ENCODE results near the gene CFLAR. TPM values are rescaled to one million over a fixed set of nuclear protein-coding genes. Genes with fewer than 3 reads are reported as not detected.

CFLAR gene
- total and polyA plus RNA-seq, 9 of the 15 experiments (the other 6 are each of a cell fraction or from before 2014, with no cell fraction given) = 27.5 to 102 (median 54.0) TPM

DNA sequence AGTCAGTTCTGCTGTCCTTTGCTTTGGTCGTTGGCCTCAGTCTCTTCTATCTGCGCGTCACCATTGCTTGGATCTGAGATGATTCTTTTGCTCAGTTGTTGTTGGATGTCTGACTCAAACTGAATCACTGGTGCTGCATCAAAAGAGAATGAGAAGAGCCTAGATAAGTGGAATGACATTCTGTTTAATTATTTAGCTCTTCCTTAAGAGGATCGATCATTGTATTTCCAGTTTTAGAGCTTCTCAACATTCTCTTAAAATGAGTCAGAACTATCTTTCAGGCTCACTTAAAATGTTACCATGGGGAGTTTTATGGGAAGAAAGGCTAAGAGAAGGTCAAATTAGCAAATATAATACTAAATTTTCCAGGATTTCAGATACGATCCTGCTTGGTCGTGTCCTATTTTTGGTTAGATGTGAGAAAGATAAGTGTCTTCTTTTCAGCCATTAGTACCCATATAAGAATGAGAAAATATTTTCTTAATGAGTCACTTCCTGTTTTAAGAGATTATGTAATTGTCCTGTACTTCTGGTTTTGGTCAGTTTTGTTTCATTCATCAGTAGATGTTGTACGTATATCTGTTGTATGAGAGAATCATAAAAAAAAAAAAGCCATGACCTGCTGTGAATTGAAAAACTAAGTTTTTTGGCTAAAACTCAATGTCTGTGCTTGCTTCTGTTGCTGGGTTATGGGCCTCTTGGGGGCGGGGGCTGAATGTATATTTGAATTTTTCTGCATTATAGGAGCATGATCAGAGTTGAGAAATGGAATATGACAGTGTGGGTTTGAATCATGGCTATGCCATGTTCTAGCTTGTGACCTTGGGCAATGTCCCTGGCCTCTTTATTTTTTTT, 35.4 kb downstream of the CFLAR start (continued):
- TF ChIP-seq ZSCAN32 (CRISPR knock-in tag; IDR thresholded peaks at IDR 0.05) (no peak), TEAD4 (IDR thresholded peaks at IDR 0.05; ENCODE audit: low read length) (peak; percentile 67; the same call in 1 of the 2 replicates), TEAD4 (CRISPR knock-in tag; IDR thresholded peaks at IDR 0.05; ENCODE audit: borderline replicate concordance) (no peak), ZNF311 (CRISPR knock-in tag; IDR thresholded peaks at IDR 0.05) (no peak), FOSL1 (tag; conservative IDR thresholded peaks at IDR 0.05) (peak; percentile 96), EP400 (IDR thresholded peaks at IDR 0.05) (0 out of 2 replicates have a peak, but pooled peaks have one; percentile 20), CCNT2 (IDR thresholded peaks at IDR 0.05; ENCODE audit: borderline replicate concordance, extremely low read depth, insufficient read length, low read depth, low read length) (no peak), HEY1 (CRISPR knock-in tag; IDR thresholded peaks at IDR 0.05; ENCODE audit: borderline replicate concordance) (no peak), ATF7 (IDR thresholded peaks at IDR 0.05) (peak; percentile 78), COPS2 (conservative IDR thresholded peaks at IDR 0.05) (no peak), TBL1XR1 (IDR thresholded peaks at IDR 0.05; ENCODE audit: low read length in 2 of 2) (peak in 1 of 2 experiments; percentile 42; a peak in 1 of 4 replicates), ZNF134 (CRISPR knock-in tag; conservative IDR thresholded peaks at IDR 0.05) (peak; percentile 62; the same call in 1 of the 2 replicates)
- TF ChIP-seq, protein P1, sequence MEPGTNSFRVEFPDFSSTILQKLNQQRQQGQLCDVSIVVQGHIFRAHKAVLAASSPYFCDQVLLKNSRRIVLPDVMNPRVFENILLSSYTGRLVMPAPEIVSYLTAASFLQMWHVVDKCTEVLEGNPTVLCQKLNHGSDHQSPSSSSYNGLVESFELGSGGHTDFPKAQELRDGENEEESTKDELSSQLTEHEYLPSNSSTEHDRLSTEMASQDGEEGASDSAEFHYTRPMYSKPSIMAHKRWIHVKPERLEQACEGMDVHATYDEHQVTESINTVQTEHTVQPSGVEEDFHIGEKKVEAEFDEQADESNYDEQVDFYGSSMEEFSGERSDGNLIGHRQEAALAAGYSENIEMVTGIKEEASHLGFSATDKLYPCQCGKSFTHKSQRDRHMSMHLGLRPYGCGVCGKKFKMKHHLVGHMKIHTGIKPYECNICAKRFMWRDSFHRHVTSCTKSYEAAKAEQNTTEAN (CRISPR knock-in tag; IDR thresholded peaks at IDR 0.05) = no peak
- TF ChIP-seq, protein P2, sequence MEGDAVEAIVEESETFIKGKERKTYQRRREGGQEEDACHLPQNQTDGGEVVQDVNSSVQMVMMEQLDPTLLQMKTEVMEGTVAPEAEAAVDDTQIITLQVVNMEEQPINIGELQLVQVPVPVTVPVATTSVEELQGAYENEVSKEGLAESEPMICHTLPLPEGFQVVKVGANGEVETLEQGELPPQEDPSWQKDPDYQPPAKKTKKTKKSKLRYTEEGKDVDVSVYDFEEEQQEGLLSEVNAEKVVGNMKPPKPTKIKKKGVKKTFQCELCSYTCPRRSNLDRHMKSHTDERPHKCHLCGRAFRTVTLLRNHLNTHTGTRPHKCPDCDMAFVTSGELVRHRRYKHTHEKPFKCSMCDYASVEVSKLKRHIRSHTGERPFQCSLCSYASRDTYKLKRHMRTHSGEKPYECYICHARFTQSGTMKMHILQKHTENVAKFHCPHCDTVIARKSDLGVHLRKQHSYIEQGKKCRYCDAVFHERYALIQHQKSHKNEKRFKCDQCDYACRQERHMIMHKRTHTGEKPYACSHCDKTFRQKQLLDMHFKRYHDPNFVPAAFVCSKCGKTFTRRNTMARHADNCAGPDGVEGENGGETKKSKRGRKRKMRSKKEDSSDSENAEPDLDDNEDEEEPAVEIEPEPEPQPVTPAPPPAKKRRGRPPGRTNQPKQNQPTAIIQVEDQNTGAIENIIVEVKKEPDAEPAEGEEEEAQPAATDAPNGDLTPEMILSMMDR (IDR thresholded peaks at IDR 0.05 in 2 of 3, conservative IDR thresholded peaks at IDR 0.05 in 1 of 3; ENCODE audit: insufficient read depth in 2 of 3, low read depth in 1 of 3, low read length in 3 of 3) = no peak
- TF ChIP-seq, protein P3, sequence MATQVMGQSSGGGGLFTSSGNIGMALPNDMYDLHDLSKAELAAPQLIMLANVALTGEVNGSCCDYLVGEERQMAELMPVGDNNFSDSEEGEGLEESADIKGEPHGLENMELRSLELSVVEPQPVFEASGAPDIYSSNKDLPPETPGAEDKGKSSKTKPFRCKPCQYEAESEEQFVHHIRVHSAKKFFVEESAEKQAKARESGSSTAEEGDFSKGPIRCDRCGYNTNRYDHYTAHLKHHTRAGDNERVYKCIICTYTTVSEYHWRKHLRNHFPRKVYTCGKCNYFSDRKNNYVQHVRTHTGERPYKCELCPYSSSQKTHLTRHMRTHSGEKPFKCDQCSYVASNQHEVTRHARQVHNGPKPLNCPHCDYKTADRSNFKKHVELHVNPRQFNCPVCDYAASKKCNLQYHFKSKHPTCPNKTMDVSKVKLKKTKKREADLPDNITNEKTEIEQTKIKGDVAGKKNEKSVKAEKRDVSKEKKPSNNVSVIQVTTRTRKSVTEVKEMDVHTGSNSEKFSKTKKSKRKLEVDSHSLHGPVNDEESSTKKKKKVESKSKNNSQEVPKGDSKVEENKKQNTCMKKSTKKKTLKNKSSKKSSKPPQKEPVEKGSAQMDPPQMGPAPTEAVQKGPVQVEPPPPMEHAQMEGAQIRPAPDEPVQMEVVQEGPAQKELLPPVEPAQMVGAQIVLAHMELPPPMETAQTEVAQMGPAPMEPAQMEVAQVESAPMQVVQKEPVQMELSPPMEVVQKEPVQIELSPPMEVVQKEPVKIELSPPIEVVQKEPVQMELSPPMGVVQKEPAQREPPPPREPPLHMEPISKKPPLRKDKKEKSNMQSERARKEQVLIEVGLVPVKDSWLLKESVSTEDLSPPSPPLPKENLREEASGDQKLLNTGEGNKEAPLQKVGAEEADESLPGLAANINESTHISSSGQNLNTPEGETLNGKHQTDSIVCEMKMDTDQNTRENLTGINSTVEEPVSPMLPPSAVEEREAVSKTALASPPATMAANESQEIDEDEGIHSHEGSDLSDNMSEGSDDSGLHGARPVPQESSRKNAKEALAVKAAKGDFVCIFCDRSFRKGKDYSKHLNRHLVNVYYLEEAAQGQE (IDR thresholded peaks at IDR 0.05; ENCODE audit: borderline replicate concordance) = 0 out of 2 replicates have a peak, but pooled peaks have one; percentile 12
- TF ChIP-seq, protein P3 (CRISPR knock-in tag; IDR thresholded peaks at IDR 0.05; ENCODE audit: low read depth) = no peak

Measured in K562 (cell line).